ENCODE measurements around the gene ZFYVE27. TPM values are rescaled to one million over a fixed set of nuclear protein-coding genes. Genes with fewer than 3 reads are reported as not detected.

The ZFYVE27 gene
- total RNA-seq, 1 experiment from 2014 or later: 28.7 TPM

DNA sequence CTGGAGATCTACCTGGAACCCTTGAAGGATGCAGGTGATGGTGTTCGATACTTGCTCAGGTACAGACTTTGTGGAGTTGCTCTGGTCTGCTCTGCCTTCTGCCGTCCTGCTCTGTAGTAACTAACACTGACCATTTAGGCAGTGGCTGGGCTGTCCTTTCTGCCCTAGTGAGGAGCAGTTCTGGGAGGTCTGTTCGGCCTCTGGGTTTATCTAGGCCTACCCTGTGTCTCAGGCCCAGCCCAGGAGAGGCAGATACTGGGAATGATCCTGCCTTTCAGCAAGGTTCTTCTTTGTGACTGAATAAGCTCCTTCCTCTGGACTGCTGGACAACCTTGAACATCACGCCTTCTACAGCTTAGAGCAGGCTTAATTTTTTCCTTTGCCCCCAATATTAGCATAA, 1.7 kb downstream of the ZFYVE27 start:
- ChIA-PET CTCF (interaction anchor here (0.6 kb wide), 3 partner anchors 20 to 415 kb away, joined by 3 read pairs; no protein-coding TSS in a partner anchor), POLR2A (interaction anchor here (0.6 to 0.9 kb wide), 3 partner anchors 10 to 51 kb away, joined by 3 to 4 read pairs (median 3); partner anchors contain the start of gene AVPI1)
- Mint-ChIP-seq H3K36me3 (ENCODE audit: insufficient read depth, unreplicated experiment) (peaks cover 38% of the 10 kb centered on the region), H3K27me3 (ENCODE audit: insufficient read depth, unreplicated experiment) (no peaks in the 10 kb centered on the region), H3K4me3 (ENCODE audit: unreplicated experiment) (peak overlapping the region; percentile 82), H3K9me3 (ENCODE audit: unreplicated experiment) (no peaks in the 10 kb centered on the region), H3K4me1 (ENCODE audit: insufficient read depth, unreplicated experiment) (peaks cover 32% of the 10 kb centered on the region), H3K27ac (ENCODE audit: low read depth, unreplicated experiment) (peak overlapping the region; percentile 89)
- TF ChIP-seq, protein P1, sequence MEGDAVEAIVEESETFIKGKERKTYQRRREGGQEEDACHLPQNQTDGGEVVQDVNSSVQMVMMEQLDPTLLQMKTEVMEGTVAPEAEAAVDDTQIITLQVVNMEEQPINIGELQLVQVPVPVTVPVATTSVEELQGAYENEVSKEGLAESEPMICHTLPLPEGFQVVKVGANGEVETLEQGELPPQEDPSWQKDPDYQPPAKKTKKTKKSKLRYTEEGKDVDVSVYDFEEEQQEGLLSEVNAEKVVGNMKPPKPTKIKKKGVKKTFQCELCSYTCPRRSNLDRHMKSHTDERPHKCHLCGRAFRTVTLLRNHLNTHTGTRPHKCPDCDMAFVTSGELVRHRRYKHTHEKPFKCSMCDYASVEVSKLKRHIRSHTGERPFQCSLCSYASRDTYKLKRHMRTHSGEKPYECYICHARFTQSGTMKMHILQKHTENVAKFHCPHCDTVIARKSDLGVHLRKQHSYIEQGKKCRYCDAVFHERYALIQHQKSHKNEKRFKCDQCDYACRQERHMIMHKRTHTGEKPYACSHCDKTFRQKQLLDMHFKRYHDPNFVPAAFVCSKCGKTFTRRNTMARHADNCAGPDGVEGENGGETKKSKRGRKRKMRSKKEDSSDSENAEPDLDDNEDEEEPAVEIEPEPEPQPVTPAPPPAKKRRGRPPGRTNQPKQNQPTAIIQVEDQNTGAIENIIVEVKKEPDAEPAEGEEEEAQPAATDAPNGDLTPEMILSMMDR (IDR thresholded peaks at IDR 0.05; ENCODE audit: unreplicated experiment): no peak
- BruUV-seq (replicated peaks): no TSS peak
- intact Hi-C loops (cut with micrococcal nuclease): no loop called here
- DNase-seq (ENCODE audit: unreplicated experiment): no peak

DNA sequence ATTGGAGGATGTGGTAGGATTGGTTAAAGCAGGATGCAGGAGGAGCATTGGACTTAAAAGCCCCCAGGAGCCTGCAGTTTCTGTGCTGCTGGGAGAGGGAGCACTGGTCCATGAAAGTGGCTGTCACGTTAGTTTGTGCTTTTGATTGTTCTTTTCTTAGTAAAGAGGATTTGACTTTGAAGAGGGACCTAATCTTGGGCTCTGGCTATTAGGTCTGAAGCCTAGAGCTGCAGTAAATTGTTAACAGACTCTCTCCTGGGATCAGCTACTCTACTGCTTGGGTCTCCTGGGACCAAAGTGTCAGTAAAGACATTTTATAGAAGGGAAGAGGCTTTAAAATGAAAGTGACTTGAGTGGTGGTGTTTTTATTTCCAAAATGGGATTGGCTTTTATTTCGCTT, 3.7 kb downstream of the ZFYVE27 start:
- POLR2A ChIA-PET: no interaction called here

DNA sequence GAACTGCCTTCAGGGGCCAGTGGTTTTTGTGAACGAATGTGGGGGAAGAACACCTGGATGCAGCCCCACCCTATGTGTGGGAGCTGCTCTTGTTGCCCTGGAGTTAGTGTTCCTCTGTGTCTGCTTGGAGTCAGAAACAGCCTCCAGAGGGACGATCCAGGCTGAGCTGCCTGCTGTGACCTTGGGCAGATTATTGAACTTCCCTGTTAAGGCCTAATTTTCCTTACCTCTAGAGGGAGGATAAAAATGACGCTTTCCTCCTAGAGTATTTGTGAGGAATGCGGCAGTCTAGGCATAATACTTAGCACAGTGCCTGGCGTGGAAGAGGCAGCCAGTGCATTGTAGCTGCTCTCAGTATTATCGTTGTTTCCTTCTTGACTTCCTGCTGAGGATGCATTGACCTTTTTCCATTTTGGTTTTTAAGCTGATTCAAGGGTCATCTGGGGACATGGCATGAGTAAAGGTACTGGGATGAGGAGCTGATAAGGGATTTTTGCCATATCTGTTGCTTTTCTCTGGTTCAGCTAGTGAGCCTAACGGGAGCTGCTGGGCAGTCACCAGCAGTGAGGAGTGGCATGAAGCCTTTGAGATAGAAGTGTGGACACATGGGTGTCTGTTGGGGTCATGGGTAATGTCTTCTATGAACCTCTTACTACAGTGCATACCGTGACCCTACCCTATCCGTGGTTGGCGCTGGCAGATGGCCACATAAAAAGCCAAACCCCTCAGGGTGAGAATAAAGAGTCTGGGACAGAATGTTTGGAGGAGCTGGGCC, 6.4 kb downstream of the ZFYVE27 start:
- H3K4me3 Mint-ChIP-seq (ENCODE audit: unreplicated experiment): no peak overlapping the region
- no TSS peak for BruUV-seq (replicated peaks)
- no peak for DNase-seq (ENCODE audit: unreplicated experiment)
- peaks cover 28% of the 10 kb centered on the region for H3K4me1 Mint-ChIP-seq (ENCODE audit: insufficient read depth, unreplicated experiment)
- POLR2A ChIA-PET: interaction anchor here (1.0 to 1.5 kb wide), 5 partner anchors 9 to 119 kb away, joined by 3 to 5 read pairs (median 4); partner anchors contain the start of gene AVPI1
- intact Hi-C loops (cut with micrococcal nuclease): no loop called here
- no peaks in the 10 kb centered on the region for H3K9me3 Mint-ChIP-seq (ENCODE audit: unreplicated experiment)
- H3K27me3 Mint-ChIP-seq (ENCODE audit: insufficient read depth, unreplicated experiment): no peaks in the 10 kb centered on the region
- peaks cover 62% of the 10 kb centered on the region for H3K36me3 Mint-ChIP-seq (ENCODE audit: insufficient read depth, unreplicated experiment)
- TF ChIP-seq, protein P1 (IDR thresholded peaks at IDR 0.05; ENCODE audit: unreplicated experiment): no peak
- CTCF ChIA-PET: interaction anchor here (1.0 to 3.2 kb wide), 8 partner anchors 11 to 131 kb away, joined by 3 to 24 read pairs (median 6); no protein-coding TSS in a partner anchor
- H3K27ac Mint-ChIP-seq (ENCODE audit: low read depth, unreplicated experiment): peak overlapping the region; percentile 3

More for the DNA sequence above, 3.7 kb downstream of the ZFYVE27 start:
- CTCF ChIA-PET: interaction anchor here (0.5 to 1.6 kb wide), 3 partner anchors 19 to 510 kb away, joined by 3 to 5 read pairs (median 3); no protein-coding TSS in a partner anchor
- no TSS peak for BruUV-seq (replicated peaks)
- TF ChIP-seq, protein P1 (IDR thresholded peaks at IDR 0.05; ENCODE audit: unreplicated experiment): no peak
- H3K36me3 Mint-ChIP-seq (ENCODE audit: insufficient read depth, unreplicated experiment): peaks cover 56% of the 10 kb centered on the region
- no peak for DNase-seq (ENCODE audit: unreplicated experiment)
- intact Hi-C loops (cut with micrococcal nuclease): no loop called here
- no peaks in the 10 kb centered on the region for H3K27me3 Mint-ChIP-seq (ENCODE audit: insufficient read depth, unreplicated experiment)
- H3K27ac Mint-ChIP-seq (ENCODE audit: low read depth, unreplicated experiment): no peak overlapping the region
- peaks cover 34% of the 10 kb centered on the region for H3K4me1 Mint-ChIP-seq (ENCODE audit: insufficient read depth, unreplicated experiment)
- no peaks in the 10 kb centered on the region for H3K9me3 Mint-ChIP-seq (ENCODE audit: unreplicated experiment)
- H3K4me3 Mint-ChIP-seq (ENCODE audit: unreplicated experiment): no peak overlapping the region

DNA sequence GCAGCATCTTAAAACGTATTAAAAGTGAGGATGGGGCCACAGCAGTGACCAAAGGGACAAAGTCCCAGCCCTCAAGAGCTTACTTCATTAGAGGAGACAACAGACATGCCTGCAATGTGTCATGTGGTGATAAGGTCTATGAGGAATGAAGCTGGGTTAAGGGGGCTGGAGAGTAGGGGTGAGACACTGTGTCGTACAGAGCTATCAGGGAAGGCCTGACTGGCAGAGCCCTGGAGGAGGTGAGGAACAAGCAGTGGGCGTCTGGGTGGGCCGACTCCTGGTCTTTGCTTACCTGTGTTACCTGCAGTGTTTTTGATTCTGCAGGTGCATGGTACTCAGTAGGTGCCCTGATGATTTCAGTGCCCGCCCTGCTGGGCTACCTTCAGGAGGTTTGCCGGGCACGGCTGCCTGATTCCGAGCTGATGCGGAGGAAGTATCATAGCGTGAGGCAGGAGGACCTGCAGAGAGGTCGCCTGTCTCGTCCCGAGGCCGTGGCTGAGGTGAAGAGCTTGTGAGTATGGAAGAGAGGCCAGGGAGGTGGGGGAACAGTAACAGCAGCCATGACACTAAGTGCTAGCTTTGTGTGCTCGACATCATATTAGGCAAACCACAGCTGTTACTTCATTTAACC, 7.6 kb downstream of the ZFYVE27 start:
- peaks cover 62% of the 10 kb centered on the region for H3K36me3 Mint-ChIP-seq (ENCODE audit: insufficient read depth, unreplicated experiment)
- TF ChIP-seq, protein P1 (IDR thresholded peaks at IDR 0.05; ENCODE audit: unreplicated experiment): no peak

More for the DNA sequence above, 7.6 kb downstream of the ZFYVE27 start:
- DNase-seq (ENCODE audit: unreplicated experiment): no peak
- Mint-ChIP-seq H3K27me3 (ENCODE audit: insufficient read depth, unreplicated experiment) (no peaks in the 10 kb centered on the region), H3K4me1 (ENCODE audit: insufficient read depth, unreplicated experiment) (peaks cover 23% of the 10 kb centered on the region), H3K4me3 (ENCODE audit: unreplicated experiment) (no peak overlapping the region), H3K27ac (ENCODE audit: low read depth, unreplicated experiment) (no peak overlapping the region), H3K9me3 (ENCODE audit: unreplicated experiment) (no peaks in the 10 kb centered on the region)
- BruUV-seq (replicated peaks): no TSS peak
- ChIA-PET POLR2A (interaction anchor here (0.6 to 1.5 kb wide), 7 partner anchors 8 to 519 kb away, joined by 3 to 5 read pairs (median 4); partner anchors contain the start of genes AVPI1 and ZFYVE27), CTCF (interaction anchor here (0.6 to 3.2 kb wide), 14 partner anchors 11 to 653 kb away, joined by 3 to 24 read pairs (median 5); no protein-coding TSS in a partner anchor)
- intact Hi-C loops (cut with micrococcal nuclease): no loop called here

Data from MCF 10A (cell line).